Hepatocyte (in vitro differentiated cells): ENCODE measurements around the gene MPHOSPH9. TPM values are rescaled to one million over a fixed set of nuclear protein-coding genes. Genes with fewer than 3 reads are reported as not detected.

Experiments
- DNase-seq: peaks from one replicate; pipeline ENCODE4 v3.0.0-alpha.2; 2016; ENCODE audit warnings: low spot score
- H2AFZ ChIP-seq: fragments of 200-600 bp; sonication (generic); 2 replicates; pipeline ENCODE4 v1.6.0; 2016; ENCODE audit warnings: antibody characterized with exemption, mild to moderate bottlenecking
- H3K27ac ChIP-seq: fragments of 200-600 bp; sonication (generic); 2 replicates; pipeline ENCODE4 v1.5.1; 2016; ENCODE audit warnings: mild to moderate bottlenecking
- H3K27me3 ChIP-seq: fragments of 200-600 bp; sonication (generic); 2 replicates; pipeline ENCODE4 v1.6.1; 2016
- H3K36me3 ChIP-seq: fragments of 200-600 bp; sonication (generic); replicated peaks from 2 replicates; pipeline ENCODE4 v1.5.1; 2016; ENCODE audit warnings: low read depth; ENCODE audit not compliant: insufficient read depth
- H3K4me1 ChIP-seq: fragments of 200-600 bp; sonication (generic); 2 replicates; pipeline ENCODE4 v1.5.1; 2016; ENCODE audit warnings: mild to moderate bottlenecking, moderate library complexity; ENCODE audit not compliant: insufficient read depth
- H3K4me2 ChIP-seq: fragments of 200-600 bp; sonication (generic); 2 replicates; pipeline ENCODE4 v1.6.0; 2016
- H3K4me3 ChIP-seq: fragments of 200-600 bp; sonication (generic); 2 replicates; pipeline ENCODE4 v1.5.1; 2016; ENCODE audit warnings: mild to moderate bottlenecking
- H3K79me2 ChIP-seq: fragments of 200-600 bp; sonication (generic); 2 replicates; pipeline ENCODE4 v1.6.0; 2017; ENCODE audit warnings: mild to moderate bottlenecking
- H3K9me2 ChIP-seq: fragments of 200-600 bp; sonication (generic); replicated peaks from 2 replicates; pipeline ENCODE4 v1.6.0; 2017; ENCODE audit warnings: mild to moderate bottlenecking; ENCODE audit not compliant: insufficient read depth
- H3K9me3 ChIP-seq: fragments of 200-600 bp; sonication (generic); 2 replicates; pipeline ENCODE4 v1.5.1; 2016; ENCODE audit warnings: low read depth, mild to moderate bottlenecking
- H4K20me1 ChIP-seq: fragments of 200-600 bp; sonication (generic); 2 replicates; pipeline ENCODE4 v1.6.0; 2016; ENCODE audit warnings: mild to moderate bottlenecking; ENCODE audit not compliant: insufficient read depth, poor library complexity, severe bottlenecking
- EZH2 ChIP-seq: fragments of 200-600 bp; sonication (generic); IDR thresholded peaks from 2 replicates; pipeline ENCODE4 v1.6.1; 2016; ENCODE audit warnings: antibody characterized with exemption, mild to moderate bottlenecking, borderline replicate concordance
- EZH2phosphoT487 ChIP-seq: fragments of 200-600 bp; sonication (generic); IDR thresholded peaks from one replicate; pipeline ENCODE4 v1.6.1; 2018; ENCODE audit warnings: antibody characterized with exemption, mild to moderate bottlenecking, low read depth, moderate library complexity; ENCODE audit not compliant: unreplicated experiment, severe bottlenecking
- WGBS: methylation state at CpG from one replicate; pipeline ENCODE4 v1.1.6; 2016; ENCODE audit warnings: low lambda C conversion rate; ENCODE audit errors: missing lambda C conversion rate; 5-methylcytosine and 5-hydroxymethylcytosine counted together
- polyA plus RNA-seq: library from polyadenylated mRNA; unstranded; fragments of >200 nt; fragmentation: Nextera tagmentation; extraction: Ambion mirVana; gene quantifications from 2 replicates; pipeline ENCODE4 v1.2.1, GENCODE V29; 2016
- total RNA-seq: library from RNA; depleted of rRNA; stranded (reverse); fragments of >200 nt; gene quantifications from 2 replicates; pipeline ENCODE4 v1.2.3, GENCODE V29; 2014
- TF ChIP-seq, protein P1 (sequence below): fragments of 200-600 bp; sonication (generic); IDR thresholded peaks from 2 replicates; pipeline ENCODE4 v1.5.1; 2016; ENCODE audit warnings: antibody characterized with exemption, mild to moderate bottlenecking; ENCODE audit not compliant: poor library complexity

Gene MPHOSPH9
- total and polyA plus RNA-seq, 2 experiments from 2014 or later, result 13.1 to 44.3 TPM

DNA sequence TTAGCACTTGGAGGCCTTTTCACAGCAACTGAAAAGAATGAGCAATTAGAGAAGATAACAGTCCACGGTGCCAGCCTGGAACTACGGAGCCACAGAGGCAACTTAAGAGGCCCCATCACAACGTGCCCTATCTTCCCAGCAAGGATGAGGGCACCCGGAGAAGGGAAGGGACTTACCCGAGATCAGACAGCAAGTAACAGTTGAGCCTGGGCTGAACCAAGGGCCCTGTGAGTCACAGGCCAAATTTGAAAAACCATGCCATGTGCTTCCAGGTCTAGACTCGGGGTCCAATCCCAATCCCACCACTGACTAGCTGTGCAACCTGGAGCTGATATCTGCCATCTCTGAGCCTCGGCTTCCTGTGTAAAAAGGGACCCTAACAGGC, 124.3 kb downstream of the MPHOSPH9 start:
- H2AFZ ChIP-seq, result no peak overlapping the region
- no peak overlapping the region for H3K27ac ChIP-seq

DNA sequence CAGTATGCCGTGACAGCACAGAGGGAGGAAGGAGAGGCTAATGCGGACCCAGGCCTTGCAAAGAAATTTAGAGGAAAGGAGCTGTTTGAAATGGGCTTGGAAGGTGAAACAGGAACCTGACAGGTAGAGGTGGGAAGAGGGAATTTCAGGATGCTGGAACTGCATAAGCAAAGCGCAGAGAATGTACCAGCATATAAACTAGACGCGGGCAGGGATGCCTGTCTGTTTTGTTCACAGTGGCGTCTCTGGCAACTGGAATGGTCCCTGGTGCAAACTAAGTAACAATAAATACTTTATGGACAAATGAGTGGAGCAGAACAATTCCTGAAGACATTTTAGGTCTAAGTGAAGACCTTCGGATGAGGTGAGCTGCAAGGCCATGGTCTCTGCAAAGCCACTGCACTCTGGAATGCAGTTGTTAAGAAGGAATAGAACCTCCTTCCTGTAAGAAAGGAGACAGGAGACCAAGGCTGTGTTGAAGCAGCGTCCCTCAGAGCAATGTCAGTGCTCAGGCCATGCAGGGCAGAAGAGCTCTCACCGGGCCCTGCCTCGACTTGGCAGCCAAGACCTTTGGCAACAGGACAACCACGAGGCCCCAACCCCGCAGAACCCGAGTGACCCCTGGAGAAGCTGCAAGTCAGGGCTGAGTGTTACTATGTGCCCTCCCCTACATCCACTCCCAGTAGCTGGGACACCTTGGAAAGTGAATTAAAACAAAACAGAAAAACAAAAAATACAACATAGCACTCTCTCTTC, 124.8 kb downstream of the MPHOSPH9 start:
- Histone ChIP-seq H3K9me3 (no peaks in the 10 kb centered on the region), H2AFZ (no peak overlapping the region), H3K27me3 (no peaks in the 10 kb centered on the region), H3K4me2 (no peak overlapping the region), H3K4me1 (no peaks in the 10 kb centered on the region), H3K9me2 (no peaks in the 10 kb centered on the region), H3K79me2 (peaks cover 2% of the 10 kb centered on the region), H3K4me3 (no peak overlapping the region), H3K27ac (no peak overlapping the region), H4K20me1 (no peaks in the 10 kb centered on the region), H3K36me3 (no peaks in the 10 kb centered on the region)
- no peak for DNase-seq
- TF ChIP-seq EZH2phosphoT487 (no peak), EZH2 (no peak)
- TF ChIP-seq, protein P1, sequence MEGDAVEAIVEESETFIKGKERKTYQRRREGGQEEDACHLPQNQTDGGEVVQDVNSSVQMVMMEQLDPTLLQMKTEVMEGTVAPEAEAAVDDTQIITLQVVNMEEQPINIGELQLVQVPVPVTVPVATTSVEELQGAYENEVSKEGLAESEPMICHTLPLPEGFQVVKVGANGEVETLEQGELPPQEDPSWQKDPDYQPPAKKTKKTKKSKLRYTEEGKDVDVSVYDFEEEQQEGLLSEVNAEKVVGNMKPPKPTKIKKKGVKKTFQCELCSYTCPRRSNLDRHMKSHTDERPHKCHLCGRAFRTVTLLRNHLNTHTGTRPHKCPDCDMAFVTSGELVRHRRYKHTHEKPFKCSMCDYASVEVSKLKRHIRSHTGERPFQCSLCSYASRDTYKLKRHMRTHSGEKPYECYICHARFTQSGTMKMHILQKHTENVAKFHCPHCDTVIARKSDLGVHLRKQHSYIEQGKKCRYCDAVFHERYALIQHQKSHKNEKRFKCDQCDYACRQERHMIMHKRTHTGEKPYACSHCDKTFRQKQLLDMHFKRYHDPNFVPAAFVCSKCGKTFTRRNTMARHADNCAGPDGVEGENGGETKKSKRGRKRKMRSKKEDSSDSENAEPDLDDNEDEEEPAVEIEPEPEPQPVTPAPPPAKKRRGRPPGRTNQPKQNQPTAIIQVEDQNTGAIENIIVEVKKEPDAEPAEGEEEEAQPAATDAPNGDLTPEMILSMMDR, result no peak
- 98% methylated on average over 13 of the region's 13 CpGs for WGBS

More for the DNA sequence above, 124.3 kb downstream of the MPHOSPH9 start:
- DNase-seq, result no peak
- no peaks in the 10 kb centered on the region for H3K9me2 ChIP-seq
- H4K20me1 ChIP-seq, result no peaks in the 10 kb centered on the region
- no peak overlapping the region for H3K4me2 ChIP-seq
- 86% methylated on average over 7 of the region's 7 CpGs for WGBS
- H3K36me3 ChIP-seq, result no peaks in the 10 kb centered on the region
- no peaks in the 10 kb centered on the region for H3K9me3 ChIP-seq
- H3K4me3 ChIP-seq, result no peak overlapping the region
- no peaks in the 10 kb centered on the region for H3K4me1 ChIP-seq
- peaks cover 2% of the 10 kb centered on the region for H3K79me2 ChIP-seq
- no peaks in the 10 kb centered on the region for H3K27me3 ChIP-seq
- TF ChIP-seq, protein P1, result no peak
- no peak for TF ChIP-seq EZH2
- no peak for TF ChIP-seq EZH2phosphoT487

DNA sequence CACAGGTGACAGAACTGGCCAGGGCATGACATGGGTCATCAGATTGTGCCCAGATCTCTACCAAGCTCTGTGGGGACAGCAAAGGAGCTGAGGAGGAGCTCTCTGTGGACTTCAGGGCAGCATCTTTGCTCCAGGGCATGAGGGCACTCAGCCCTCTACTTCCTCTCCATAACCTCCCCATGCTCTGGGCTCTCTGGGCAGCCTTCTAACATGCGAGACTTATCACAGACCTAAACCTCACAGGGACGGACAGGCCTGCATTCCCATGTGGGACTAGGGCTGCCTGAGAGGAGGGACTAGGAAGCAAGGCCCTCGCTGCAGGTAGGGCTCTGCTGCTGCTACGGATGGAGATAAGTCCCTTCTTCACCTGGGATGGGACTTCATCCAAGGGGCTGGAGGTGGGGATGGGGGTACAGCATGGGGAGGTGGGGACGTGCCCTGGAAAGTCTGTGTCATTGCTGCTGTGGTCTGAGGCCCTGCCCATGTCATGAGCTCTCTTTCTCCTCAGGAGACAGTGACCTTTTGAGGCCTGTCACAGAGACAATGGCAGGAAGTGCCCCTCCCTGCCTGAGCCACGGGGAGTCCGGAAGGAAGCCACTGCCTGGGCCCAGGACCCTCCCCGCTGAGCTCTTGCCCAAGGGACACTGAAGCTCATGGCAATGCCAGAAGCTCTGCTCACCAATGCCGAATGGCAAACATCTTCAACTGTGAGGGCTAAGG, 126.1 kb downstream of the MPHOSPH9 start:
- WGBS, result 77% methylated on average over 9 of the region's 9 CpGs
- no peaks in the 10 kb centered on the region for H3K9me3 ChIP-seq
- no peaks in the 10 kb centered on the region for H3K4me1 ChIP-seq
- TF ChIP-seq EZH2phosphoT487, result no peak
- no peaks in the 10 kb centered on the region for H4K20me1 ChIP-seq
- no peak overlapping the region for H2AFZ ChIP-seq
- H3K36me3 ChIP-seq, result no peaks in the 10 kb centered on the region
- H3K9me2 ChIP-seq, result no peaks in the 10 kb centered on the region
- no peak overlapping the region for H3K27ac ChIP-seq
- DNase-seq, result no peak
- no peaks in the 10 kb centered on the region for H3K27me3 ChIP-seq
- no peak overlapping the region for H3K4me2 ChIP-seq
- no peak overlapping the region for H3K4me3 ChIP-seq
- no peaks in the 10 kb centered on the region for H3K79me2 ChIP-seq

DNA sequence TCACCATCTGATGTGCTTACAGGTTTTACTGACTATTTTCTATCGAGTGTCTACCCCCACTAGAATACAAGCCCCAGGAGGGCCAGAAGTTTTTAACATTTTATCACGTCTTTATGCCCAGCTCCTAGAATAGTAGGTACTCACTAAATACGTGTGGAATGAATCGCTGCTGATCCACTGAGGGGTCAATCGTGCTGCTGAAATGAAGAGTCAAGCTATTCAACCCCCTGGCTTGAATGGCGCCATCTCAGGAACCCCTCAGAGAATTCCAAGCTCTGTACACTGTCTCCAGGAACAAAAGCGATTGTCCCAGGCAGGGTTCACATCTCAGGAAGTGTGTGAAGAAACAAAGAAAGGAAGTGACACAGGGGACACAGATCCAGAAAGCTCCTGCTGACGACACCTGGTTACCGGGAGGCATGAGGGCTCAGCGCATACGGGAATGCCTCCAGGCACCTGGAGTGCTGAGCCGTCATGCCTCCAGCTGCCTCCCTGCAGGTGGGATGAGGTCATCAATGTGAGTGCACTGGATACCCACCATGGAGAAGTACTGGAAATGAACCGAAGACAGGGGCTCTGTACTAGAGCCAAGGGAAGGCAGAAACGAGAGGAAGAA, 127.6 kb downstream of the MPHOSPH9 start:
- peaks cover 3% of the 10 kb centered on the region for H4K20me1 ChIP-seq
- no peak for TF ChIP-seq EZH2phosphoT487
- no peak for TF ChIP-seq EZH2
- no peaks in the 10 kb centered on the region for H3K79me2 ChIP-seq
- no peak for DNase-seq
- no peak overlapping the region for H3K4me2 ChIP-seq
- H3K36me3 ChIP-seq, result no peaks in the 10 kb centered on the region
- H3K4me3 ChIP-seq, result no peak overlapping the region
- no peaks in the 10 kb centered on the region for H3K27me3 ChIP-seq
- no peak overlapping the region for H3K27ac ChIP-seq
- H2AFZ ChIP-seq, result no peak overlapping the region
- H3K9me2 ChIP-seq, result no peaks in the 10 kb centered on the region
- no peaks in the 10 kb centered on the region for H3K9me3 ChIP-seq
- H3K4me1 ChIP-seq, result no peaks in the 10 kb centered on the region
- 79% methylated on average over 14 of the region's 14 CpGs for WGBS
